GM12891 (cell line): ENCODE data around the gene TMEM37.

Experiments
- DNase-seq: peaks from one replicate; pipeline ENCODE4 v3.0.0; 2011; ENCODE audit warnings: low spot score; ENCODE audit not compliant: insufficient read length
- FAIRE-seq: peaks from 2 replicates; lab custom pipeline; 2011; peaks lifted over from hg19 to GRCh38; lab: Jason Lieb, UNC
- PAX5 ChIP-seq: IDR thresholded peaks from 2 replicates; pipeline ENCODE4 v1.6.1; 2011; ENCODE audit warnings: low read length, moderate library complexity, mild to moderate bottlenecking; ENCODE audit not compliant: insufficient read depth, severe bottlenecking
- POLR2A ChIP-seq: IDR thresholded peaks from 2 replicates; pipeline ENCODE4 v1.6.1; 2011; ENCODE audit warnings: low read depth, low read length, control low read depth
- POLR2AphosphoS5 ChIP-seq: IDR thresholded peaks from 2 replicates; pipeline ENCODE4 v1.6.1; 2011; ENCODE audit warnings: low read depth, low read length, control low read depth
- POU2F2 ChIP-seq: IDR thresholded peaks from 2 replicates; pipeline ENCODE4 v1.6.1; 2011; ENCODE audit warnings: low read depth, mild to moderate bottlenecking, control low read depth, low read length, moderate library complexity
- SPI1 ChIP-seq: IDR thresholded peaks from 2 replicates; pipeline ENCODE4 v1.6.1; 2011; ENCODE audit warnings: low read depth, low read length, control low read depth
- TAF1 ChIP-seq: IDR thresholded peaks from 2 replicates; pipeline ENCODE4 v1.6.1; 2011; ENCODE audit warnings: low read depth, low read length, control low read depth

TMEM37 gene

GRCh38 chr2:119465687-119466086 lies 34.0 kb downstream of the TMEM37 start:
- DNase-seq (no peak), FAIRE-seq (no peak)
- TF ChIP-seq POLR2AphosphoS5 (no peak), POLR2A (no peak), TAF1 (no peak), SPI1 (no peak), PAX5 (no peak), POU2F2 (no peak)

DNA sequence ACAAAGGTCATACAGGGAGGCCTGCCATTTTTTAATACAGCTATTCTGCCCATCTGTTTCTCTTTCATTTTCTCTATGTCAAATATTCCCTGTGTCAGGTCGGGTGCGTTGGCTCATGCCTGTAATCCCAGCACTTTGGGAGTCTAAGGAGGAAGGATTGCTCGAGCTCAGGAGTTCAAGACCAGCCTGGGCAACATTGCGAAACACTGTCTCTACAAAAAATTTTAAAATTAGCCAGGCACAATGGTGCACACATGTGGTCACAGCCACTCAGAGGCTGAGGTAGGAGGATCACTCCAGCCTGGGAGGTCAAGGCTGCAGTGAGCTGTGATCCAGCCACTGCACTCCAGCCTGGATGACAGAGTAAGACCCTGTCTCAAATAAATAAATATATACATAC lies 34.7 kb downstream of the TMEM37 start:
- no peak for TF ChIP-seq SPI1
- TF ChIP-seq POLR2A, result no peak
- TF ChIP-seq PAX5, result no peak
- TF ChIP-seq TAF1, result no peak
- TF ChIP-seq POLR2AphosphoS5, result no peak
- no peak for TF ChIP-seq POU2F2
- DNase-seq (no peak), FAIRE-seq (no peak)

DNA sequence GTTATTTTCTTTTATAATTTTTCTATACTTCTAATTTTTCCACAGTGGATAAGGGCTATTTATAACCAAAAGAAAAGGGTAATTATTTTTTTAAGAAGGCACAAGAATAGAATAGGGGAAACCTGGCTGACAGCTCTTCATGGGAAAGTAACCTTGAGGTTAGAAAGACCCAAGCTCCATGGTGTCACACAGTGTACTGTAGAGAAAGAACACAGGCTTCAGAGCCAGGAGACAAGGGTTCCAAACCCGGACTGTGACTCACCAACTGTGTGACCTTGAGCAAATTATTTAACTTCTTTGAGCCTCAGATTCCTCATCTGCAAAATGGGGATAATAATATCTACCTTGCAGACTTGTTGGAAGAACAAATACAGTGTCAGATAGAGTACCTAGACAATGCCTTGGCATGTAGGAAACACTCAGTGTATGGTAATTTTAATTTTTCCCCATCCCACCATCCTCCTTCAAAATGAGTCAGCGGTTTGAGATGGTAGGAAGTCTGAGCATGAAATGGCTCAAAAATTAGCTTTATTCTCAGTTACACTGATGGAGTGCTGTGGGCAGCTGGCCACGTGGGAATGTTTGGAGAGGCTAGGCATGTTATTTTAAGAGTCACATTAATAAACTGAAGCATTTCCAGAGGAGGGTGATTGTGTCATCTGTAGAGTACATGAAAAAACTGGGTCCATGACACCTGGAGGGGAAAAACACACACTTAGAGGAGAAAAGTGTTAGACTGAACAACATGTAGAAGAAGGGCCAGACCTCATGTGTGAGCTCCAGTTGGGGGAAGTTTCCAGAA lies 36.7 kb downstream of the TMEM37 start:
- DNase-seq (no peak), FAIRE-seq (no peak)
- no peak for TF ChIP-seq SPI1
- no peak for TF ChIP-seq TAF1
- no peak for TF ChIP-seq POLR2A
- no peak for TF ChIP-seq PAX5
- TF ChIP-seq POLR2AphosphoS5, result no peak
- no peak for TF ChIP-seq POU2F2

- DNase-seq (no peak), FAIRE-seq (no peak)
- TF ChIP-seq POLR2A, result no peak
- no peak for TF ChIP-seq TAF1
- no peak for TF ChIP-seq PAX5
- TF ChIP-seq POLR2AphosphoS5, result no peak
- no peak for TF ChIP-seq SPI1
- no peak for TF ChIP-seq POU2F2
These were observed 37.5 kb downstream of the TMEM37 start for GRCh38 chr2:119469131-119469530.

DNA sequence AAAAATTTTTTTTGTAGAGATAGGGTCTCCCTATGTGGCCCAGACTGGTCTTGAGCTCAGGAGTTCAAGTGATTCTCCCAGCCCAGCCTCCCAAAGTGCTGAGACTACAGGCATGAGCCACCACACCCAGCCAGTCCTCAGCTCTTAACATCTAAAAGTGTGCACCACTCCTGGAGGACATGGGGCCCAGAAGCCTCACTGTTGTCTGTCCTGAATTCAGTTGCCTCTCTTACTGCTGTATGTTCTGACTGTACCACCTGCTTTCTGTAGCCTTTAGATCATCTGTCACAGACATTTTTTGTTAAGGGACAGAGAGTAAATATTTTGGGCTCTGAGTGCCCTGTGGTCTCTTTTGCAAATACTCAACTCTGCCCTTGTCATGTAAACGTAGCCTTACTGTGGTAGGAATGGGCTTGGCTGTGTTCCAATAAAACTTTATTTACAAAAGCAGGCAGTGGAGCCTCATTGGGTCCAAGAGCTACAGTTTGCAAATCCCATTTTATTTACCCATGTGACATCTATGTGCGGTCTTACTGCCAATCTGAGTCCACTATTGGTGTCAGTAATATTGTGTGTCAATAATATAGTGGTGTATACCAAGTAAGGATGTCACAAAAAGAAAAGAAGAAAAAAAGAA lies 38.1 kb downstream of the TMEM37 start:
- FAIRE-seq (no peak), DNase-seq (no peak)
- TF ChIP-seq POLR2AphosphoS5 (no peak), TAF1 (no peak), POU2F2 (no peak), PAX5 (no peak), POLR2A (no peak), SPI1 (no peak)

- FAIRE-seq (no peak), DNase-seq (no peak)
- TF ChIP-seq SPI1, result no peak
- no peak for TF ChIP-seq TAF1
- no peak for TF ChIP-seq PAX5
- no peak for TF ChIP-seq POLR2A
- no peak for TF ChIP-seq POLR2AphosphoS5
- TF ChIP-seq POU2F2, result no peak
These were observed 41.1 kb downstream of the TMEM37 start for GRCh38 chr2:119472749-119473148.

GRCh38 chr2:119473621-119474370 lies 42.1 kb downstream of the TMEM37 start:
- FAIRE-seq, result no peak
- no peak for TF ChIP-seq TAF1
- TF ChIP-seq PAX5, result no peak
- no peak for TF ChIP-seq POLR2A
- TF ChIP-seq POU2F2, result no peak
- no peak for TF ChIP-seq SPI1
- no peak for TF ChIP-seq POLR2AphosphoS5
- no peak for DNase-seq

GRCh38 chr2:119474371-119475224 lies 42.9 kb downstream of the TMEM37 start:
- TF ChIP-seq SPI1 (no peak), POU2F2 (no peak), POLR2AphosphoS5 (no peak), POLR2A (no peak), PAX5 (no peak), TAF1 (no peak)
- no peak for FAIRE-seq

More at GRCh38 chr2:119474371-119475224, 42.9 kb downstream of the TMEM37 start:
- no peak for DNase-seq
